Kidney epithelial cell (primary cell): ENCODE measurements around the gene SPOCK1. TPM values are rescaled to one million over a fixed set of nuclear protein-coding genes. Genes with fewer than 3 reads are reported as not detected.

Experiments
- DNase-seq: peaks from one replicate; pipeline ENCODE4 v3.0.0-alpha.2; 2010; ENCODE audit warnings: low read depth
- H3K27me3 ChIP-seq: 2 replicates; pipeline ENCODE4 v1.6.0; 2011; ENCODE audit warnings: low read length; ENCODE audit not compliant: control insufficient read depth, insufficient read depth
- H3K36me3 ChIP-seq: 2 replicates; pipeline ENCODE4 v1.5.1; 2011; ENCODE audit warnings: low read length; ENCODE audit not compliant: control insufficient read depth, insufficient read depth
- H3K4me3 ChIP-seq: 2 replicates; pipeline ENCODE4 v1.5.1; 2011; ENCODE audit warnings: low read depth, mild to moderate bottlenecking, control low read depth, low read length
- CTCF ChIP-seq: IDR thresholded peaks from 2 replicates; pipeline ENCODE4 v1.5.1; 2011; ENCODE audit warnings: mild to moderate bottlenecking, moderate library complexity, low read length, control low read depth, inconsistent platforms; ENCODE audit not compliant: insufficient read depth, poor library complexity, severe bottlenecking
- total RNA-seq: library from RNA; depleted of rRNA; stranded (reverse); fragments of >200 nt; gene quantifications from 2 replicates; pipeline ENCODE4 v1.2.3, GENCODE V29; 2015

The SPOCK1 gene
- total RNA-seq, 1 donor from 2014 or later = 13.1 TPM

- no peak for TF ChIP-seq CTCF
These were observed 229.2 kb downstream of the SPOCK1 start for GRCh38 chr5:137269946-137270345.

GRCh38 chr5:137269274-137269673 lies 229.9 kb downstream of the SPOCK1 start:
- TF ChIP-seq CTCF = no peak
- no peak overlapping the region for H3K4me3 ChIP-seq
- no peaks in the 10 kb centered on the region for H3K36me3 ChIP-seq
- DNase-seq = no peak
- H3K27me3 ChIP-seq = no peaks in the 10 kb centered on the region

More at GRCh38 chr5:137269946-137270345, 229.2 kb downstream of the SPOCK1 start:
- Histone ChIP-seq H3K27me3 (no peaks in the 10 kb centered on the region), H3K36me3 (no peaks in the 10 kb centered on the region), H3K4me3 (no peak overlapping the region)
- no peak for DNase-seq

- DNase-seq = no peak
- no peaks in the 10 kb centered on the region for H3K36me3 ChIP-seq
- TF ChIP-seq CTCF = no peak
- H3K27me3 ChIP-seq = no peaks in the 10 kb centered on the region
- H3K4me3 ChIP-seq = no peak overlapping the region
These were observed 230.5 kb downstream of the SPOCK1 start for GRCh38 chr5:137268646-137269045.

- DNase-seq = no peak
- TF ChIP-seq CTCF = no peak
- Histone ChIP-seq H3K36me3 (no peaks in the 10 kb centered on the region), H3K27me3 (no peaks in the 10 kb centered on the region), H3K4me3 (no peak overlapping the region)
These were observed 232.9 kb downstream of the SPOCK1 start for GRCh38 chr5:137266186-137266585.

GRCh38 chr5:137265457-137265856 lies 233.7 kb downstream of the SPOCK1 start:
- TF ChIP-seq CTCF = no peak
- Histone ChIP-seq H3K4me3 (no peak overlapping the region), H3K36me3 (no peaks in the 10 kb centered on the region), H3K27me3 (no peaks in the 10 kb centered on the region)
- DNase-seq = no peak

GRCh38 chr5:137264573-137264972 lies 234.6 kb downstream of the SPOCK1 start:
- no peak for TF ChIP-seq CTCF
- H3K36me3 ChIP-seq = no peaks in the 10 kb centered on the region
- no peak for DNase-seq

More at GRCh38 chr5:137264573-137264972, 234.6 kb downstream of the SPOCK1 start:
- Histone ChIP-seq H3K4me3 (no peak overlapping the region), H3K27me3 (no peaks in the 10 kb centered on the region)
